ENCODE results near the gene SLMAP. TPM values are rescaled to one million over a fixed set of nuclear protein-coding genes. Genes with fewer than 3 reads are reported as not detected.
"Not testable (repeated sequence)": the region's sequence is repeated elsewhere in the genome, so short reads cannot be mapped to it uniquely, and the experiment has no call there.

SLMAP gene
- total RNA-seq, 2 donors from 2014 or later: 57.3 to 103 TPM

- Mint-ChIP-seq H3K4me3 (no peak overlapping the region), H3K9me3 (no peaks in the 10 kb centered on the region), H3K27ac (no peak overlapping the region), H3K36me3 (no peaks in the 10 kb centered on the region), H3K4me1 (ENCODE audit: low read depth in 2 of 2) (peaks cover 17 to 25% of the 10 kb centered on the region in 2 donors), H3K27me3 (no peaks in the 10 kb centered on the region)
- DNase-seq (ENCODE audit: low spot score) (no peak), ATAC-seq (no peak)
These were observed 36.1 kb downstream of the SLMAP start for GRCh38 chr3:57792198-57792597.

GRCh38 chr3:57793737-57794187 lies 37.7 kb downstream of the SLMAP start:
- Mint-ChIP-seq H3K9me3 (no peaks in the 10 kb centered on the region), H3K27ac (peak overlapping the region in 1 of 2 donors; percentile 7), H3K4me1 (ENCODE audit: low read depth in 2 of 2) (peaks cover 17 to 32% of the 10 kb centered on the region in 2 donors), H3K27me3 (no peaks in the 10 kb centered on the region), H3K4me3 (no peak overlapping the region), H3K36me3 (no peaks in the 10 kb centered on the region)
- ATAC-seq (no peak), DNase-seq (ENCODE audit: low spot score) (no peak)

GRCh38 chr3:57794501-57794900 lies 38.4 kb downstream of the SLMAP start:
- Mint-ChIP-seq H3K4me1 (ENCODE audit: low read depth in 2 of 2) (peaks cover 17 to 32% of the 10 kb centered on the region in 2 donors), H3K27ac (peak overlapping the region in 1 of 2 donors; percentile 7), H3K9me3 (no peaks in the 10 kb centered on the region), H3K36me3 (no peaks in the 10 kb centered on the region), H3K4me3 (no peak overlapping the region), H3K27me3 (no peaks in the 10 kb centered on the region)
- DNase-seq (ENCODE audit: low spot score): no peak
- ATAC-seq: no peak

GRCh38 chr3:57794951-57795350 lies 38.8 kb downstream of the SLMAP start:
- H3K27me3 Mint-ChIP-seq: no peaks in the 10 kb centered on the region
- no peak for ATAC-seq
- H3K27ac Mint-ChIP-seq: no peak overlapping the region
- no peak for DNase-seq (ENCODE audit: low spot score)
- no peak overlapping the region for H3K4me3 Mint-ChIP-seq
- H3K4me1 Mint-ChIP-seq (ENCODE audit: low read depth in 2 of 2): peaks cover 17 to 32% of the 10 kb centered on the region in 2 donors
- H3K9me3 Mint-ChIP-seq: no peaks in the 10 kb centered on the region
- no peaks in the 10 kb centered on the region for H3K36me3 Mint-ChIP-seq

DNA sequence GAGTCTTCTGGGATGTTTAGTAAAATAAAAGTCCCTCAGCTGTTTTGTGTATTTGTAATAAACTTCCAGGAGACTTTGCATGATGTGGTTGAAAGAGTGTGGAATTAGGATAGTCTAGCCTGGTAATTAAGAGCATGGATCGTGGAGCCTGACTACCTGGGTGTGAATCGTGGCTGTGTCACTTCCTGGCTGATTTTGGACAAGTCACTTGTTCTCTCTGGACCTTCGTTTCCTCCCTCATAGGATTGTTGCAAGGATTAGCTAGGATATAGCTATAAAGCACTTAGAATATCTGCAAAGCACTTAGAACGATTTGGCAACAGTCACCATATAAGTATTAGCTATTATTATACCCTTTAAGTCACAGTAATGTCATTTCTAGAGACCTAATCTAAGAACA lies 40.2 kb downstream of the SLMAP start:
- peaks cover 19 to 32% of the 10 kb centered on the region in 2 donors for H3K4me1 Mint-ChIP-seq (ENCODE audit: low read depth in 2 of 2)
- DNase-seq (ENCODE audit: low spot score): no peak
- H3K27ac Mint-ChIP-seq: no peak overlapping the region

DNA sequence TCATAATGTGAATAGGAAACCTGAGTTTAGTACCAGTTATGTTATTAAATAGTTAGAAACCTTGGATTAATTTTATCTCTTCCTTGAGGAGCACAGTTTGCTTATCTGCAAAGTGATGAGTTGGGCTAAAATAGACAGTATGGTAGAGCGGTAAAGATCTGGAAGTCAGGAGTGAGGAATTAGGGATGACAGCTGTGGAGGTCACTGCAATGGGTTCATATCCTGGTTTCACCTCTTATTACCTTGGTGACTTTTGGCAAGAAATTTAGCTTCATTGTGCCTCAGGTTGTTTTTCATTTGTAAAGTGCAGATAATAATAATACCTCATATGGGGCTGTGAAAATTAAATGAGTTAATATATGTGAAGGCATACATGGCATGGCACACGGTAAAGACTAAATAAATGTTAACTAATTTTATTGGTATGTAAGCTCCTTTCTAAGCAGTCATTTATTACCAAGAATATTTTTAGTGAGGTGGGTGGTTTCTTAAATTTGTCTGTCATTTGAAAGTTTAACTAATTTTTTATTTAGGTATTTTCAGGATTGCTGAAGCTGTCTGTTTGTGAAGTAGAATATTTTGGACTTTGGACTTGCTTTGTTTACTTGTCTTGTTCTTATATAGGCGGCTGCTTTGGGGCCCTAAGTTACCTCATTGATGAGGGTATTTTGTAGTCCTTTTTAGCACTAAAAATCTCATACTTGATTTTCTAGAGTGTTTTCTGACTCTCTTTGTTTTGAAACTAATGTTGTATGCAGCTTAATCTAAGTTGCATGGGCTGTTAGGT lies 41.8 kb downstream of the SLMAP start:
- no peak overlapping the region for H3K4me3 Mint-ChIP-seq
- DNase-seq (ENCODE audit: low spot score) (no peak), ATAC-seq (no peak)
- no peak overlapping the region for H3K27ac Mint-ChIP-seq
- no peaks in the 10 kb centered on the region for H3K9me3 Mint-ChIP-seq
- no peaks in the 10 kb centered on the region for H3K36me3 Mint-ChIP-seq
- H3K27me3 Mint-ChIP-seq: no peaks in the 10 kb centered on the region
- peaks cover 21 to 39% of the 10 kb centered on the region in 2 donors for H3K4me1 Mint-ChIP-seq (ENCODE audit: low read depth in 2 of 2)

More for the DNA sequence above, 40.2 kb downstream of the SLMAP start:
- Mint-ChIP-seq H3K27me3 (no peaks in the 10 kb centered on the region), H3K9me3 (no peaks in the 10 kb centered on the region), H3K36me3 (no peaks in the 10 kb centered on the region), H3K4me3 (no peak overlapping the region)
- ATAC-seq: no peak

DNA sequence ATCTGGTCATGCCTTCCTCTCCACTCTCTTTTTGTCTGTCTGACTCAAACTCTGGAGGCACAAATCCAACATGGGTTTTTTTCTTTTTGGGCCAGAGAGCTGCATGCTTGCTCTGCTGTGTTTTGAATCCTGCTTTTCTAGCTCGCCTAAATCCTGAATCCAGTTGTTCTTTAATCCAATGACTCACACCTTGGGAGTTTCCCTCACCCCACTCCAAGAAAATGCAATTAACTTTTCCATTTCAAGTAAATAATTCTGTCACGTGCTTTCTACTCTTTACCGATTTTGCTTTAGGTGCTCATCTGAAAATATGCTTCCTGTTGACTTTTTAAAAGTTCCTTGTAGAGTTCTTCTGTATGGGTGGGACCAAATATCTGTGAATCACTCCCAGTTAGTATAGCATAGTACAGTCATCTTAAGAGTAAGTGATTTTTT lies 47.6 kb downstream of the SLMAP start:
- DNase-seq (ENCODE audit: low spot score) (no peak), ATAC-seq (peak in 1 of 2 donors; percentile 56)
- Mint-ChIP-seq H3K36me3 (no peaks in the 10 kb centered on the region), H3K4me3 (peak overlapping the region; percentile 28), H3K4me1 (ENCODE audit: low read depth in 2 of 2) (peaks cover 50 to 53% of the 10 kb centered on the region in 2 donors), H3K9me3 (no peaks in the 10 kb centered on the region), H3K27ac (peak overlapping the region; percentile 28 to 56), H3K27me3 (no peaks in the 10 kb centered on the region)

DNA sequence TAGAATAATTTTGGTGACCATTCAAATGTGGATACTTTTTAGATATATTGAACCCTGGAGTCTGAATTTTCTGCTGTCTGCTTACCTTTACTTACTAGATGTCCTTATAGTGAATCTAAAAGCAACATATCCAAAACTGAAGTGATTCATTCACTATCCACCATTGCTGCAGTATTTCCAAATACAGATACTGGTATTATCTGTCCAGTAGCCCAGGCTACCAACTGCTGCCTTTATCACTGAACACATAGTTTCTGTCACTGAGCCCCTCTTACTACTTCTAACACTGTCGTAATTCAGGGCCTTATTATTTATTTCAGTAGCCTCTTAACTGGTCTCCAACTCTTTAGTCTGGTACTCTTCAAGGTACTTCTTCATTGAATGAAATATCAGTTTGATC lies 49.2 kb downstream of the SLMAP start:
- no peak for DNase-seq (ENCODE audit: low spot score)
- ATAC-seq: no peak
- H3K4me3 Mint-ChIP-seq: no peak overlapping the region
- H3K4me1 Mint-ChIP-seq (ENCODE audit: low read depth in 2 of 2): peaks cover 50 to 53% of the 10 kb centered on the region in 2 donors
- H3K36me3 Mint-ChIP-seq: no peaks in the 10 kb centered on the region
- H3K27me3 Mint-ChIP-seq: no peaks in the 10 kb centered on the region
- no peaks in the 10 kb centered on the region for H3K9me3 Mint-ChIP-seq
- no peak overlapping the region for H3K27ac Mint-ChIP-seq

- Mint-ChIP-seq H3K4me1 (ENCODE audit: low read depth in 2 of 2) (peaks cover 53 to 55% of the 10 kb centered on the region in 2 donors), H3K4me3 (no peak overlapping the region), H3K9me3 (no peaks in the 10 kb centered on the region), H3K36me3 (no peaks in the 10 kb centered on the region), H3K27ac (no peak overlapping the region), H3K27me3 (no peaks in the 10 kb centered on the region)
- no peak for ATAC-seq
- DNase-seq (ENCODE audit: low spot score): no peak
These were observed 49.6 kb downstream of the SLMAP start for GRCh38 chr3:57805674-57806073.

DNA sequence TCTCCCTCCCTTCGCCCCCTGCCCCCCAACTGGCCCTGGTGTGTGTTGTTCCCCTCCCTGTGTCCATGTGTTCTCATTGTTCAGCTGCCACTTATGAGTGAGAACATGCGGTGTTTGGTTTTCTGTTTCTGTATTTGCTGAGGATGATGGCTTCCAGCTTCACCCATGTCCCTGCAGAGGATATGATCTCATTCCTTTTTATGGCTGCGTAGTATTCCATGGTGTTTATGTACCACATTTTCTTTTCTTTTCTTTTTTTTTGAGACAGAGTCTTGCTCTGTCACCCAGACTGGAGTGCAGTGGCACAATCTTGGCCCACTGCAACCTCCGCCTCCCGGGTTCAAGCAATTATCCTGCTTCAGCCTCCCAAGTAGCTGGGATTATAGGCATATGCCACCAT lies 50.1 kb downstream of the SLMAP start:
- not testable (repeated sequence) for H3K27ac Mint-ChIP-seq; DNase-seq (ENCODE audit: low spot score); H3K4me3 Mint-ChIP-seq; H3K36me3 Mint-ChIP-seq; ATAC-seq; H3K27me3 Mint-ChIP-seq; H3K9me3 Mint-ChIP-seq
- H3K4me1 Mint-ChIP-seq (ENCODE audit: low read depth in 2 of 2): peaks cover 53 to 60% of the 10 kb centered on the region in 2 donors

- Mint-ChIP-seq H3K9me3 (no peaks in the 10 kb centered on the region), H3K27me3 (no peaks in the 10 kb centered on the region), H3K27ac (no peak overlapping the region), H3K4me3 (no peak overlapping the region), H3K4me1 (ENCODE audit: low read depth in 2 of 2) (peaks cover 44% of the 10 kb centered on the region in 2 donors), H3K36me3 (no peaks in the 10 kb centered on the region)
- ATAC-seq (no peak), DNase-seq (ENCODE audit: low spot score) (no peak)
These were observed 53.0 kb downstream of the SLMAP start for GRCh38 chr3:57808961-57809608.

- Mint-ChIP-seq H3K36me3 (no peaks in the 10 kb centered on the region), H3K27me3 (no peaks in the 10 kb centered on the region), H3K4me3 (no peak overlapping the region), H3K27ac (no peak overlapping the region), H3K9me3 (no peaks in the 10 kb centered on the region), H3K4me1 (ENCODE audit: low read depth in 2 of 2) (peaks cover 43 to 44% of the 10 kb centered on the region in 2 donors)
- ATAC-seq (no peak), DNase-seq (ENCODE audit: low spot score) (no peak)
These were observed 53.5 kb downstream of the SLMAP start for GRCh38 chr3:57809609-57809968.

GRCh38 chr3:57810048-57810447 lies 53.9 kb downstream of the SLMAP start:
- Mint-ChIP-seq H3K27me3 (no peaks in the 10 kb centered on the region), H3K9me3 (no peaks in the 10 kb centered on the region), H3K4me1 (ENCODE audit: low read depth in 2 of 2) (peaks cover 40 to 41% of the 10 kb centered on the region in 2 donors), H3K27ac (no peak overlapping the region), H3K36me3 (no peaks in the 10 kb centered on the region), H3K4me3 (no peak overlapping the region)
- ATAC-seq (no peak), DNase-seq (ENCODE audit: low spot score) (no peak)

DNA sequence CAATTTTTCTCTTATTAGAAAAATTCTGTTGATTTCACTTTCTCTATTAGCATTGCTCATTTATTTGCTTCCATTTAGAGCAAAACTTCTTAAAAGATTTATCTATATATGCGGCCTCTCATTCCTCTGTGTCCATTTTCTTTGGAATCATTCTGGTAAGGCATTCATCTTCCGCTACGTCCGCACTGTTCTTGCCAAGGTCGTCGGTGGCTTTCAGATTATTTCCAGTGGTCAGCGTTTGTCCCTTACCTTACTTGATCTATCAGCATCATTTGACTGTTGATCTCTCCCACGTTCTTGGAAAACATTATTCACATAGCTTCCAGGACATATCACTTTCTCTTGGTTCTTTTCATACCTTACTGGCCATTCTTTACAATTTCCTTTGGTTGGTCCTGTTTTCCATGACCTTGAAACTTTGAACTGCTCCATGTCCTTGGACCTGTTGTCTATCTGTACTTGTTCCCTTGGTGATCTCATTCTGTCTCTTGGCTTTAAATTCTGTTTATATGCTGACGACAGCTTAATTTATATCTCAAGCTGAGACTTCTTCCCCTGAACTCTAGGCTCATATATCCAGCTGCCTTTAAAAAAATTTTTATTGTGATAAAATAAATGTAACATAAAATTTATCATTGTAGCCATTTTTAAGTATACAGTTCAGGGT lies 54.5 kb downstream of the SLMAP start:
- ATAC-seq (no peak), DNase-seq (ENCODE audit: low spot score) (no peak)
- Mint-ChIP-seq H3K27ac (no peak overlapping the region), H3K4me1 (ENCODE audit: low read depth in 2 of 2) (peaks cover 40% of the 10 kb centered on the region in 2 donors), H3K9me3 (no peaks in the 10 kb centered on the region), H3K36me3 (no peaks in the 10 kb centered on the region), H3K27me3 (no peaks in the 10 kb centered on the region), H3K4me3 (no peak overlapping the region)

All from natural killer cell treated with Interleukin-12 subunit alpha and Interleukin-12 subunit beta and Interleukin-15 and Interleukin-18, amount 100 ng/mL, for 72 hours (primary cell).